ENCODE measurements around the gene ABHD17B.

The ABHD17B gene

DNA sequence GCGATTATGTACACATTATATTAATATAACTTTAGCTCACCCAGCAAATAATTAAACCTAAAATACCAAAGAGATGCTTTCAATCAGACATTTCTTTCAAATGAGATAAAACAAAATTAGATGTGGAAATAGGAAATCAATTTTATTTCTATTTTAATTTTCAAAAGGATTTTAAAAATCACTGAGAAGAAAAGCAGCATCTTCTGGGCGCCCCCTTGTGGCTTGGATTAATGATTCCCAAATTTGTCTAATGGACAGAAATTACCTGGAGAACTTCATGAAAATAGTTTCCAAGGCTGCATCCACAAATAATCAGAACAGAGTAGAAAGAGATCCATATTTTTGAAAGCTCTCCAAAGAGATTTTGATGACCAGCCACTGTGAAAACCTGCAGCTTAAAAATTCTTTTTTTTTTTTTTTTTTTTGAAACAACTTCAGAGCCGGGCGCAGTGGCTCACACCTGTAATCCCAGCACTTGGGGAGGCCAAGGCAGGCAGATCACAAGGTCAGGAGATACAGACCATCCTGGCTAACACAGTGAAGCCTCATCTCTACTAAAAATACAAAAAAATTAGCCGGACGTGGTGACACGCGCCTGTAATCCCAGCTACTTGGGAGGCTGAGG is 91.8 kb downstream of the ABHD17B start:
- peak; percentile 24 for DNase-seq (ENCODE audit: low read depth)

DNA sequence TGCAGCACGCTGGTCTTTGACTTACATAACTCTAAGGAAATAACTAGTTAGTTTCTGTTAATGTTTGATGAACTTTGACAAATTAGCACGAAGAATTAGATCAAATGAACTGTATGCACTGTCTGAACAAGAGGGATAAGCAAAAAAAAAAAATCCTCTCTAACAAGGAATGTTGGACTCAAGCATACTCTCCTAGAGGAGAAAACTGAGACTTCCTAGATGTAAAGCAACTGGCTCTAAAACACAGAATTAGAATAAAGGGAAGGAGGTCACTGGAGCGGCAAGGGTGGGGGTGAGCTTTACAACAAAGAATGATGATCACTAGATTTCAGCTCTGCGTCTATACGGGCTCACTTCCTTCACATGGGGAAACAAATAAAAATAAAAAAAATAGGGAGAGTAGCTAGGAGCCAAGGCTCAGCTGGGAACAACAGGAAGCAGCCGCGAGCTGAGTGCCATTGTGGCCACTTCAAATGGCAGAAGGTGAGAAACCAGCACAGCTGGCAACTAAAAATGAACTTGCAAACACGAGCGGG is 94.0 kb downstream of the ABHD17B start:
- DNase-seq (ENCODE audit: low read depth), result no peak
